ENCODE results near the gene IDUA. TPM values are rescaled to one million over a fixed set of nuclear protein-coding genes. Genes with fewer than 3 reads are reported as not detected.
"Not testable (repeated sequence)": the region's sequence is repeated elsewhere in the genome, so short reads cannot be mapped to it uniquely, and the experiment has no call there.

Gene IDUA
- total RNA-seq, 4 donors from 2014 or later: 6.0 to 13.4 (median 11.1) TPM

- TF ChIP-seq POLR2A (IDR thresholded peaks at IDR 0.05): no peak
- TF ChIP-seq, protein P1, sequence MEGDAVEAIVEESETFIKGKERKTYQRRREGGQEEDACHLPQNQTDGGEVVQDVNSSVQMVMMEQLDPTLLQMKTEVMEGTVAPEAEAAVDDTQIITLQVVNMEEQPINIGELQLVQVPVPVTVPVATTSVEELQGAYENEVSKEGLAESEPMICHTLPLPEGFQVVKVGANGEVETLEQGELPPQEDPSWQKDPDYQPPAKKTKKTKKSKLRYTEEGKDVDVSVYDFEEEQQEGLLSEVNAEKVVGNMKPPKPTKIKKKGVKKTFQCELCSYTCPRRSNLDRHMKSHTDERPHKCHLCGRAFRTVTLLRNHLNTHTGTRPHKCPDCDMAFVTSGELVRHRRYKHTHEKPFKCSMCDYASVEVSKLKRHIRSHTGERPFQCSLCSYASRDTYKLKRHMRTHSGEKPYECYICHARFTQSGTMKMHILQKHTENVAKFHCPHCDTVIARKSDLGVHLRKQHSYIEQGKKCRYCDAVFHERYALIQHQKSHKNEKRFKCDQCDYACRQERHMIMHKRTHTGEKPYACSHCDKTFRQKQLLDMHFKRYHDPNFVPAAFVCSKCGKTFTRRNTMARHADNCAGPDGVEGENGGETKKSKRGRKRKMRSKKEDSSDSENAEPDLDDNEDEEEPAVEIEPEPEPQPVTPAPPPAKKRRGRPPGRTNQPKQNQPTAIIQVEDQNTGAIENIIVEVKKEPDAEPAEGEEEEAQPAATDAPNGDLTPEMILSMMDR (IDR thresholded peaks at IDR 0.05): no peak
- DNase-seq (ENCODE audit: low spot score in 2 of 2): no peak
- 48 to 62% methylated on average over 7 of the region's 7 CpGs for WGBS, 2 donors
- no peak overlapping the region for H3K4me3 ChIP-seq (ENCODE audit: low read depth, poor library complexity, severe bottlenecking)
- intact Hi-C loops (cut with DNase I; ENCODE audit: low total_unique reads): no loop called here
Measured at GRCh38 chr4:1043162-1043561, 56.3 kb downstream of the IDUA start.

DNA sequence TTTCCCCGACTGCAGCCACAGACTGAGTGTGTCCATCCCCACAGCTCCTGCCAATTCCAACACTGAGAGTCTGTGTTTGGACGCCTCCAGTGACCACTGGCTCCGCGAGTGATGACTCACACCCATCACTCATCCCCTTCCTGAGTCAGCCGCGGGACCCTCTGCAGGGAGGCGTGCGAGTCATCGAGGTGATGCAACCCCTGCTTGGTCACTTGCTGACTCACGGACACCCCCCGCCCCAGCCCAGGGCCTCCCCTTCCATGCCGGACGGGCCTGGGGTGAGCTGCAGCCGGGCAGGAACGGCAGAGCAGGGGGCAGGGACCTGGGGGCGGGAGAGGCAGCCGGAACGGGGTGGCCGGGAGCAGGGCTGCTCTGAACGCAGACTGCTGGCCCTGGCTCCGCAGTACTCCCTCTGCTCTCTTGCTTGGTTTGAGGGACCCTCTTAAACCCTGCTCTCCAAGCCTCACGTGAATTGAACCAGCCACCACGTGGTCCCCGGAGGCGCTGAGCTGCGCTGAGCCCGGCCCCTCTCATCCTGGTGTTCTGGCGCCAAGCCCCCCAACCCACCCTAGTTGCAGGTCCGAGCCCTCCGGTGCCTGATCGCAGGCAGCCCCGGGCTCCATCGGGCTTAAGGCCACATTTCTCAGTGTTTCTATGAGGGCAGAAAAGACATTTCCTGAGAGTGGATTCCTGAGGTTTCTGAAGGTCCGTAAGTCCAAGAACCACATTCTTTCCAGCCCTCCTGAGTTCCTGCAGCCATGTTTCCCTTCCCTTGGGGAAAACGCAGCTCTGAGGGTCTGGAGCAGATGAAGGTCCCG is 57.0 kb downstream of the IDUA start:
- H3K4me3 ChIP-seq (ENCODE audit: low read depth, poor library complexity, severe bottlenecking): no peak overlapping the region
- intact Hi-C loops (cut with DNase I; ENCODE audit: low total_unique reads): no loop called here
- WGBS, 2 donors: 33 to 48% methylated on average over 20 to 27 of the region's 36 CpGs
- TF ChIP-seq, protein P1 (IDR thresholded peaks at IDR 0.05): no peak
- TF ChIP-seq POLR2A (IDR thresholded peaks at IDR 0.05): no peak
- DNase-seq (ENCODE audit: low spot score in 2 of 2): peak; percentile 91 to 98

DNA sequence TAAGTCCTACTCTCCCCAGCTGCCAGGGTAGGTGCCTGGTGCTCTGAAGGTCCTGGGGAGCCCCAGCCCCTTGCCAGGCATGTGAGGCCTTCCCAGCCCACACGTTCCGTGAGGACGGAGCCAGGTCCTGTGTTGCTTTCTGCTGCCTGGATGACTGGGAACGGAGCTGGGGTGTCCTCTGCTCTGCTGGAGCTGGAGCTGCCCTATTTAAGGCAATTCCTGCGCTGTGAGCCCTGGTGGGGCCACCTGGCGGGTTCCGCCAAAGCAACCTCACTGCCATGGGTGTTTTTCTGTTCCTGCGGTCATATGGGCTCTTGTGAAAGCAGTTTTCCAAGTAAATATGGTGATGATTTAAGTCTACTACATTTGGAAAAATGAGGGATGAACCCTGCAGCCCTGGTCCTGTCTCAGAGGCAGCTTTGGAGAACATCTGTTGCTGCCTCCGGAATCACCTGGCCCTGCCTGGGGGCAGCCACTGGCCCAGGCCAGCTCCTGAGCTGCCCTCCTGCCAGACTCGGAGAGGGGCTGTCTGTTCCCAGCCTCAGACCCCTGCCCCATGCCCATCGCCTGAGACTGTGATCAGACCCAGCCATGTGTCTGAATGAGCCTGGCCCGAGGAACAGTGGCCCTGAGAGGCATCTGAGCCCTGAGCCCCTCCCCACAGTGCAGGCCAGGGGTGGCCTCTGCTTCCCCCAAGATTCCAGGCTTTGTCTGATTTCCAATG is 57.8 kb downstream of the IDUA start:
- 75 to 82% methylated on average over 9 of the region's 12 CpGs for WGBS, 2 donors
- DNase-seq (ENCODE audit: low spot score in 2 of 2): no peak
- H3K4me3 ChIP-seq (ENCODE audit: low read depth, poor library complexity, severe bottlenecking): no peak overlapping the region
- intact Hi-C loops (cut with DNase I; ENCODE audit: low total_unique reads): no loop called here
- TF ChIP-seq, protein P1 (IDR thresholded peaks at IDR 0.05): no peak
- TF ChIP-seq POLR2A (IDR thresholded peaks at IDR 0.05): no peak

DNA sequence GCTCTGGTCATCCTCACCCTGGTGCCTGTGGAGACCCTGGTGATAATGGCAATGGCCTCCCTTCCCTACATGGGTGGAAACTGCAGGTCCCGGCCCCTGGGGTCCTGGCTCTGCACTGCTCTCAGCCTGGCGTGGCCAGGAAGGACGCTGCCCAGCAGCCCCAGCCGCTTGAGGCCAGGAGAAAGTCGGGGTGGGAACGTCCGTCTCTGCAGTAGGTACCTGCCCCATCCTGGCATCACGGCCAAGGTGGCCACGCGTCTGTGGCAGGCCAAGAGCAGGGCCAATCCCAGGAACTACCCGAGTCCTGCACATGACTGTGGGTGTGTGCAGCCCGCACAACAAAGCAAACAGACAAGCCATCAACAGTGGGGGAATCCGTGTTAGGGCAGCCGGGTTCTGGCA is 58.4 kb downstream of the IDUA start:
- TF ChIP-seq POLR2A (IDR thresholded peaks at IDR 0.05): no peak
- TF ChIP-seq, protein P1 (IDR thresholded peaks at IDR 0.05): no peak
- intact Hi-C loops (cut with DNase I; ENCODE audit: low total_unique reads): no loop called here
- H3K4me3 ChIP-seq (ENCODE audit: low read depth, poor library complexity, severe bottlenecking): no peak overlapping the region
- DNase-seq (ENCODE audit: low spot score in 2 of 2): no peak
- 70 to 79% methylated on average over 2 to 14 of the region's 14 CpGs for WGBS, 2 donors

DNA sequence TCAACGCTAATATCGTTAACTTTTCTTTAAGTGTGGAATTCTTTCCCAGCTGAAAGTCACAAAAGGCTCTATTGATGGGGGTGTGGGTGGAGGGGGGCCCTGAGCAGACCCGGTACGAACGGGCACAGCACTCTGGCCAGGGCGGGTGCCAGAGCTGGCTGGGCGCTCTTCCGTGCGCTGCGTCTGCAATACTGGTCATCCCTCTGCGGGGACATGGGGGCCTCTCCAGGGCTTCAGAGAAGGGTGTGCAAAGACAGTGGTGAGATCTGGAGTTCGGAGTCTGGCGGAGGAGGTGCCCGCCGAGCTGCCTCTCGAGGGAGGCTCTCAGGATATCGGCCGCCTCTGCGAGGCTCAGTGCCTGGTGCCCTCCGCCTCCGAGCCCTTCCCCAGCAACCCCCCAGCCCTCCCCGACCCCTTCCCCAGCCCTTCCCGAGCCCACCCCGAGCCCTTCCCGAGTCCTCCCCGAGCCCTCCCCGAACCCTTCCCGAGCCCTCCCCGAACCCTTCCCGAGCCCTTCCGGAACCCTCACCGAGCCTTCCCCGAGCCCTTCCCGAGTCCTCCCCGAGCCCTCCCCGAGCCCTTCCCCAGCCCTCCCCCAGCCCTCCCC is 58.9 kb downstream of the IDUA start:
- no peak overlapping the region for H3K4me3 ChIP-seq (ENCODE audit: low read depth, poor library complexity, severe bottlenecking)
- no peak for DNase-seq (ENCODE audit: low spot score in 2 of 2)
- intact Hi-C loops (cut with DNase I; ENCODE audit: low total_unique reads): no loop called here
- TF ChIP-seq POLR2A (IDR thresholded peaks at IDR 0.05): no peak
- TF ChIP-seq, protein P1 (IDR thresholded peaks at IDR 0.05): no peak
- 55 to 63% methylated on average over 34 to 36 of the region's 36 CpGs for WGBS, 2 donors

DNA sequence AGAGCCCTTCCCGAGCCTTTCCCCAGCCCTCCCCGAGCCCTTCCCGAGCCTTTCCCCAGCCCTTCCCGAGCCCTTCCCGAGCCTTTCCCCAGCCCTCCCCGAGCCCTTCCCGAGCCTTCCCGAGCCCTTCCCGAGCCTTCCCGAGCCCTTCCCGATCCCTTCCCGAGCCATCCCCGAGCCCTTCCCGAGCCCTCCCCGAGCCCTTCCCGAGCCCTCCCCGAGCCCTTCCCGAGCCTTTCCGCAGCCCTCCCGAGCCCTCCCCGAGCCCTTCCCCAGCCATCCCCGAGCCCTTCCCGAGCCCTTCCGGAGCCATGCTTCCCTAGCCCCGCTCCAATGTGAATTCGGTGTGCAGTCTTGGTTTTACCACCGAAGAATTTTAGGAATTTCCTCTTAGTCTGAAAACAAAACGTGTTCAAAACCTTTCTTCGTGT is 59.8 kb downstream of the IDUA start:
- intact Hi-C loops (cut with DNase I; ENCODE audit: low total_unique reads); H3K4me3 ChIP-seq (ENCODE audit: low read depth, poor library complexity, severe bottlenecking): not testable (repeated sequence)
- peak; percentile 59 to 93 for DNase-seq (ENCODE audit: low spot score in 2 of 2)
- 11% methylated on average over 29 of the region's 29 CpGs for WGBS, 2 donors
